Endothelial cell of umbilical vein (primary cell): ENCODE measurements around the gene FAM174B. TPM values are rescaled to one million over a fixed set of nuclear protein-coding genes. Genes with fewer than 3 reads are reported as not detected.

Experiments used
- BruUV-seq: library from RNA; stranded (reverse); fragments of 400-500 nt; replicated peaks from 2 replicates; lab custom pipeline; 2021; lab: Mats Ljungman, UMichigan
- CTCF ChIA-PET: fragments of 300-600, 350-600 bp; sonication (Branson Sonifier 250); formaldehyde crosslinking; loops from one replicate; lab custom pipeline; 2021; ENCODE audit warnings: antibody characterized with exemption, inconsistent platforms; lab: Charles Lee
- POLR2A ChIA-PET: fragments of 300-600, 350-600 bp; sonication (Branson Sonifier 250); formaldehyde crosslinking; loops from one replicate; lab custom pipeline; 2021; ENCODE audit warnings: antibody characterized with exemption, inconsistent platforms; lab: Charles Lee
- DNase-seq: peaks from one replicate; pipeline ENCODE4 v3.0.0-alpha.2; 2011; ENCODE audit warnings: low read depth, low spot score
- FAIRE-seq: peaks from 2 replicates; lab custom pipeline; 2011; peaks lifted over from hg19 to GRCh38; lab: Jason Lieb, UNC
- H2AFZ ChIP-seq: 2 replicates; pipeline ENCODE4 v1.6.0; 2012; ENCODE audit warnings: low read depth, low read length, control low read depth, inconsistent platforms
- H3K27ac ChIP-seq: 2 replicates; pipeline ENCODE4 v1.5.1; 2011; ENCODE audit warnings: low read depth, mild to moderate bottlenecking, control low read depth, low read length, moderate library complexity; ENCODE audit not compliant: insufficient read depth
- H3K27me3 ChIP-seq, 2 experiments: 2 replicates each; pipeline versions ENCODE4 v1.6.0 to v1.6.1; 2011; ENCODE audit warnings: low read length in 2 of 2, mixed read lengths in 1 of 2; ENCODE audit not compliant: control insufficient read depth in 2 of 2, insufficient read depth in 2 of 2
- H3K36me3 ChIP-seq, 2 experiments: 2 replicates in 1 of 2; 3 replicates in 1 of 2; pipeline ENCODE4 v1.5.1; 2011; ENCODE audit warnings: low read length in 2 of 2, mild to moderate bottlenecking in 1 of 2, moderate library complexity in 1 of 2; ENCODE audit not compliant: control insufficient read depth in 2 of 2, insufficient read depth in 2 of 2; ENCODE audit errors: extremely low read depth in 1 of 2
- H3K4me1 ChIP-seq: 3 replicates; pipeline ENCODE4 v1.5.1; 2011; ENCODE audit warnings: mild to moderate bottlenecking, low read length; ENCODE audit not compliant: control insufficient read depth, insufficient read depth; ENCODE audit errors: extremely low read depth
- H3K4me2 ChIP-seq: 2 replicates; pipeline ENCODE4 v1.6.1; 2011; ENCODE audit warnings: low read length, control low read depth, mixed read lengths; ENCODE audit not compliant: insufficient read depth
- H3K4me3 ChIP-seq, 3 experiments: fragments of 200-600 bp in 1 of 3; sonication (generic), shearing (Covaris generic) in 1 of 3; replicated peaks in 1 of 3; 2 replicates each; pipeline ENCODE4 v1.5.1; 2011 to 2016; ENCODE audit warnings: control low read depth in 3 of 3, low read length in 3 of 3, mild to moderate bottlenecking in 2 of 3, inconsistent platforms in 1 of 3, low read depth in 1 of 3, moderate library complexity in 1 of 3; ENCODE audit not compliant: insufficient read depth in 1 of 3
- H3K79me2 ChIP-seq: 2 replicates; pipeline ENCODE4 v1.6.0; 2012; ENCODE audit warnings: low read length, inconsistent platforms; ENCODE audit not compliant: control insufficient read depth, insufficient read depth
- H3K9ac ChIP-seq: replicated peaks from 2 replicates; pipeline ENCODE3; 2011; ENCODE audit warnings: low read length, control low read depth; ENCODE audit not compliant: insufficient read depth; ENCODE audit errors: extremely low read depth
- H3K9me1 ChIP-seq: replicated peaks from 3 replicates; pipeline ENCODE4 v1.6.0; 2011; ENCODE audit warnings: mild to moderate bottlenecking, low read length; ENCODE audit not compliant: control insufficient read depth, insufficient read depth; ENCODE audit errors: extremely low read depth
- H3K9me3 ChIP-seq: replicated peaks from 2 replicates; pipeline ENCODE4 v1.5.1; 2012; ENCODE audit warnings: low read length, inconsistent platforms; ENCODE audit not compliant: control insufficient read depth, insufficient read depth
- H4K20me1 ChIP-seq: replicated peaks from 2 replicates; pipeline ENCODE3; 2011; ENCODE audit warnings: mild to moderate bottlenecking, low read length; ENCODE audit not compliant: control insufficient read depth, insufficient read depth; ENCODE audit errors: extremely low read depth
- CTCF ChIP-seq, 2 donors: IDR thresholded peaks; 1 replicate in 1 of 2; 2 replicates in 1 of 2; pipeline ENCODE4 v1.5.1; 2011; ENCODE audit warnings: low read length in 2 of 2, mild to moderate bottlenecking in 2 of 2, moderate library complexity in 2 of 2, control low read depth in 1 of 2, inconsistent platforms in 1 of 2, low read depth in 1 of 2; ENCODE audit not compliant: insufficient read depth in 1 of 2; ENCODE audit errors: extremely low read depth in 1 of 2
- EZH2 ChIP-seq: IDR thresholded peaks from 2 replicates; pipeline ENCODE4 v1.6.1; 2012; ENCODE audit warnings: borderline replicate concordance, low read depth, mild to moderate bottlenecking, moderate library complexity, low read length, inconsistent platforms; ENCODE audit not compliant: severe bottlenecking
- FOS ChIP-seq: IDR thresholded peaks from 2 replicates; pipeline ENCODE4 v1.6.1; 2011; ENCODE audit warnings: mild to moderate bottlenecking, low read length, moderate library complexity, borderline replicate concordance; ENCODE audit not compliant: insufficient read depth
- GATA2 ChIP-seq: IDR thresholded peaks from 2 replicates; pipeline ENCODE4 v1.7.0; 2011; ENCODE audit warnings: low read depth, mild to moderate bottlenecking, moderate library complexity, mixed read lengths, low read length; ENCODE audit not compliant: insufficient read length, insufficient read depth
- JUN ChIP-seq: IDR thresholded peaks from 2 replicates; pipeline ENCODE4 v1.6.1; 2011; ENCODE audit warnings: borderline replicate concordance, low read depth; ENCODE audit not compliant: insufficient read length, insufficient read depth
- MYC ChIP-seq: IDR thresholded peaks from one replicate; pipeline ENCODE4 v1.6.1; 2011; ENCODE audit warnings: mild to moderate bottlenecking, low read depth, low read length
- POLR2A ChIP-seq: IDR thresholded peaks from 2 replicates; pipeline ENCODE4 v1.6.1; 2012; ENCODE audit warnings: low read depth, mild to moderate bottlenecking, control low read depth, low read length
- POLR2AphosphoS5 ChIP-seq: IDR thresholded peaks from 2 replicates; pipeline ENCODE4 v1.6.1; 2012; ENCODE audit warnings: low read depth, mild to moderate bottlenecking, control low read depth, low read length, moderate library complexity; ENCODE audit not compliant: insufficient read depth
- dilution Hi-C: fragments of 300-500 bp; cut with MboI; formaldehyde crosslinking; loops from one replicate; pipeline ENCODE4 v1.15.0; 2019; ENCODE audit warnings: low sequenced_read_pairs; ENCODE audit not compliant: extremely low pct_ligation_motif_present
- intact Hi-C: fragments of 100-400 bp; cut with micrococcal nuclease; formaldehyde crosslinking; loops from one replicate; pipeline ENCODE4 v1.10.0; 2022
- polyA plus RNA-seq, 4 experiments: library from polyadenylated mRNA; depleted of rRNA in 3 of 4; stranded (reverse) in 3 of 4; unstranded in 1 of 4; fragments of >200 nt; gene quantifications; 2 replicates each; pipeline versions ENCODE4 v1.2.1 to v1.2.3, GENCODE V29; 2011 to 2012; ENCODE audit warnings: missing spikeins in 1 of 4
- total RNA-seq: library from RNA; stranded (reverse); gene quantifications from 2 replicates; pipeline ENCODE4 v1.2.3, GENCODE V29; 2021
- TF ChIP-seq, protein P1 (sequence below): IDR thresholded peaks from 2 replicates; pipeline ENCODE4 v1.6.1; 2011; ENCODE audit not compliant: insufficient read depth, insufficient read length

The FAM174B gene
- total and polyA plus RNA-seq, 2 donors (not counting 3 experiments of a cell fraction or from before 2014, with no cell fraction given) = 25.9 to 30.2 TPM

DNA sequence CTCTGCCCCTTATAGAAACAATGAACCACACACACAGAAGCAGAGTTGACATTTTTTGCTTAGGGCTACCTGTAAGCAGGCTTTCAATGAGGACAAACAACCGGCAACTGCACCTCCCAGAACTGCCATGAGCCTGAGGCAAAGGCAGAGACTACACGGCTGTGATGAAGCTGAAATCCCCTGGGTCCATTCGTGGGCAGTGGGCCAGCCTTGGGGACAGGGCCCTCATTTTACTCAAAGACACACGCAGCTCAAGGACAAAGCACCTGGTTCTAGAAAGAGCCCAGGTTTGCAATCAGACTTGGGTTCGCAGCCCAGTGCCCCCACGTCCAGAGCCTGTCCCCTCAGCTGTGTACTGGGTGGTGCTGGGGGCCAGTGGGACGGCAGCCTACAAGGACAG, 17.9 kb downstream of the FAM174B start:
- H4K20me1 ChIP-seq = no peaks in the 10 kb centered on the region
- no peak overlapping the region for H3K9ac ChIP-seq
- no peak overlapping the region for H2AFZ ChIP-seq
- DNase-seq = no peak
- H3K27me3 ChIP-seq = no peaks in the 10 kb centered on the region
- H3K27ac ChIP-seq = no peak overlapping the region
- H3K4me1 ChIP-seq = no peaks in the 10 kb centered on the region
- TF ChIP-seq, protein P1, sequence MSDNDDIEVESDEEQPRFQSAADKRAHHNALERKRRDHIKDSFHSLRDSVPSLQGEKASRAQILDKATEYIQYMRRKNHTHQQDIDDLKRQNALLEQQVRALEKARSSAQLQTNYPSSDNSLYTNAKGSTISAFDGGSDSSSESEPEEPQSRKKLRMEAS = no peak
- no peak for TF ChIP-seq POLR2A
- no peak for TF ChIP-seq POLR2AphosphoS5
- TF ChIP-seq CTCF (IDR thresholded peaks at IDR 0.05; ENCODE audit: extremely low read depth in 1 of 2, insufficient read depth in 1 of 2, low read depth in 1 of 2, low read length in 2 of 2) = no peak
- TF ChIP-seq GATA2 = no peak
- no peak for TF ChIP-seq JUN
- TF ChIP-seq FOS = no peak
- TF ChIP-seq EZH2 = no peak
- no peak for TF ChIP-seq MYC
- H3K36me3 ChIP-seq = no peaks in the 10 kb centered on the region
- H3K9me3 ChIP-seq = no peaks in the 10 kb centered on the region
- no TSS peak for BruUV-seq
- H3K79me2 ChIP-seq = peaks cover 96% of the 10 kb centered on the region
- FAIRE-seq = no peak
- dilution Hi-C loops = no loop called here
- CTCF ChIA-PET = interaction anchor here (1.1 kb wide), 1 partner anchor 17 kb away, joined by 3 read pairs; no protein-coding TSS in a partner anchor
- POLR2A ChIA-PET = no interaction called here
- intact Hi-C loops = no loop called here
- no peak overlapping the region for H3K4me2 ChIP-seq
- H3K4me3 ChIP-seq = no peak overlapping the region
- H3K9me1 ChIP-seq = no peaks in the 10 kb centered on the region
